Suprapubic skin (tissue), 3 donors: ENCODE results near the gene BAZ2B.

Experiments used
- CTCF ChIP-seq, 2 donors: fragments of 200-600 bp in 1 of 2; fragments of 450-650 bp in 1 of 2; sonication (generic) in 1 of 2; IDR thresholded peaks; one replicate each; pipeline ENCODE4 v1.5.1; 2016 to 2019; ENCODE audit warnings: antibody characterized with exemption in 2 of 2, mild to moderate bottlenecking in 1 of 2, moderate library complexity in 1 of 2
- POLR2A ChIP-seq, 2 donors: fragments of 450-650 bp; IDR thresholded peaks; one replicate each; pipeline ENCODE4 v1.6.1; 2017; ENCODE audit warnings: antibody characterized with exemption in 2 of 2, mild to moderate bottlenecking in 2 of 2, moderate library complexity in 2 of 2

DNA sequence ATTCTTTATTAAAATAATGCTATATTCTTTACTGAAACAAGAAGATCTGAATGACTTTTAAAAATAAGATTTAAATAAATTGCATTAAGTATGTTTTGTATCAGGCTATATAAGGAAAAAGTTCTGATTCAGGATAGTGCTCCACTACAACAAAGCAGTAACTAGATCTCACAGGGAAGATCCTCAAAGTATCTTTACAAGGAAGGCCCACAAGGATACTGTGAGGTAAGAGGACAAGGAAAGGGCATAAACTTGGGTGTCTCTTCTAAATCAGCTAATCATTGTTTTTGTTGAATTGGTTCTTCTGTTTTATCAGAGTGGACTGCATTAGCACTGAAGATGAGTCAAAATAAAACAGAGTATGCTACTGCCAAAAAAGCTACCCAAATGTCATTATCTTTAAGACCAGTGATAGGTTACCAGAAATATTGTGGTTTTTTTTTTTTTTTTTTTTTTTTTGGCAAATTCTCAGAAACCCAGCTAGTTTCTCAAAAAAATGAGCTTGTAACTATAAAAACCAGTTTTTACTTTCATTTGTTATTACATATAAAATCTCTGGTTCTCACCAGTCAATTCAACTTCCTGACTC is 160.9 kb downstream of the BAZ2B start:
- TF ChIP-seq POLR2A (IDR thresholded peaks at IDR 0.05) (no peak), CTCF (IDR thresholded peaks at IDR 0.05) (no peak)
